HG03064 (cell line): ENCODE data around the gene PSMC3.
"Not testable (repeated sequence)": the region's sequence is repeated elsewhere in the genome, so short reads cannot be mapped to it uniquely, and the experiment has no call there.

Source experiments
- ATAC-seq: cut with Tn5 transposase; IDR thresholded peaks from one replicate; pipeline ENCODE4 v1.9.1; 2021; ENCODE audit warnings: low read depth; ENCODE audit not compliant: unreplicated experiment

Gene PSMC3

DNA sequence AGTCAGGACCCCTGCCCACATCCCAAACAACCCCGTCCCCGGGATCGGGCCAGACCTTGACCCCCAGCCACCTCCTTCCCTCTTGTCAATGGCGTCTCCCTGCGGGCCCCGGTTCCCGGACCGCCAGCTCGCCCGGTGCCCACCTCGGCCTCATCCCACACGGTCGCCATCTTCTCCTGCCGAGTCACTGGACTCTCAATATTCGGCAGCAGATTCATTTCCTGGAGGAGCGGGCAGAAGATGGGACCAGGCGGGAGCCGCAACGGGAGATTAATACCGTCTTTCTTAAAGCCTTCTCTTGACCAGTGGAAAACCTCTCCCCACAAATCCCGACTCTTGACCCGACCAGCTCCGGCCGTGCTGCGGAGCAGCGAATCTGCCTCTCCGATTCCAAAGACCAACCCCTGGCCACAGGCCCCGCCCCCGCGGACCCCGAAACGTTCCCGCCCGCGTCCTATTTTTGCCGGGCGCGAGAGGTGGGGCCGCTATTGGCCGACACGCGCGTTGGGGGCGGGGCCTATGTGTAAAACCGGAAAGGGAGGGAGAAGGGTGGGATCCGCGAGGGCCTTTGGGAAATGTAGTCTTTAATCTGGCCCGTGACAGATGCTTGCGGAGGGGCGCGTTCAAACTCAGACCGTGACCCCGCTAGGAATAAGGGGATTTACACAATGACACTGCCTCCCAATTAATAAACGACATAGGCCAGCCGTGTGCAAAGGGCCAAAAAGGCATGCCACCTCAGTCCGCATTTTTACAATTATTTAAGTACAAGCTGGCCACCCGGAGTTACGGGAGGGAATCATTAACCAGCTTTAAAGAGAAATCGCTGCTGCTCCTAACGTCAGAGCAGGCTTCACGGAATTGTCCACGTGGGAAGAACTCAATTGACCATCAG is at the start of gene PSMC3:
Gene PSMC3 (minus strand): TSS at position 378 of the 895 bp plus-strand sequence. CDS start 160 bp downstream, at position 218.
- ATAC-seq, result peak; percentile 90

DNA sequence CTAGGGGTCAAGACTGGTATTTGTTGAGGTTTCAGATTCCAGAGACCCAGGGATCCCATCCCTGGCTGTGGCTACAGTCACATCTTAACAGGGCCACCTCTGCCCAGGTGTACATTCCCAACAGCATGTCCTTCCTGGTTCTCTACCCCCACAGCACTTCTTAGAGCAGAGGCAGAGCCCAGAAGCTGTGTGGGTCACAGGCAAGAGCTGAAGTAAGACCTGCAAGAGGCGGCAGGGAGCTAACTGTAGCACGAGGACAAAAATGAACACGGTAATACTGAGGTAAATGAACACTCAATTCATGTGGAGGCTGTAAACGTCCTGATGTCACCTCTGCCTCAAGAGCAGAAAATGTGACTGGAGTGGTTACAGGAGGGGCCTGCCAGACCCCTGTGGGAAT is 44.4 kb upstream of the PSMC3 start:
- no peak for ATAC-seq

DNA sequence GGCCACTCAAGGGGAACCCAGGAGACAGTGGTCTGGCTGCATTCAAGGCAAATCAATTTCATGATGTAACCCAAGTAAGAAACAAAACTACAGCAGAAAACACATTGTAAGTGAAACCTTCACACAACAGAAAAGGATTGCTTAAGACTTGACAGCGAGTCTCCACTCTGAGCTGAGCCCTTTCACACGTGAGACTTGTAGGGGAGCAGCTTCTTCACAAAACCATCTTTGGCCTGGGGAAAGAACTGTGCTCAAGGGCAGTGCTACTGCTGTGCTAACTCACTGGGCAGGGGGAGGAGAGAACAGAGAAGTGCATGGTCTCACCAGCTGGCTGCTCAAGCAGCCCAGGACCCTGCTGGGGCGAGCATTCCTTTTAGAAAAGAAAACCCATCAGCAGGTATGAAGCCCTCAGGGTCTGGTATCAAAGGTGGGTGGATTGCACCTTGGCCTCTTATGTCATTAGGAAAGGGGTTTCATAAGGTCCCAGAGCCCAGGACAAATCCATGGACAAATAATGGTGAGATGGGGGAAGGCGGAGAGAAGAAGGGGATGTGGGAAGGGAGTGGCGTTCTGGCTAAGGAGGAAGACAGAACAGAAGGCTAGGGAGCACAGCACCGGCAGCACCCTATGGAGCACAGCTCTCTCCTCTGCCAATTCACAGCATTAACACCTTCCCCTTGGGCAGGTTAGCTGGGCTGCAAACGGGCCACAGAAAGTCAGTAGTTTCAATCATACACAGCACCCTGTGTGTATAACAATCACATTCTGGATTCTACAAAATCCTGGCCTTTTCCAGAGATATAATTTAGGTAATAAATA is 43.3 kb upstream of the PSMC3 start:
- ATAC-seq, result no peak

DNA sequence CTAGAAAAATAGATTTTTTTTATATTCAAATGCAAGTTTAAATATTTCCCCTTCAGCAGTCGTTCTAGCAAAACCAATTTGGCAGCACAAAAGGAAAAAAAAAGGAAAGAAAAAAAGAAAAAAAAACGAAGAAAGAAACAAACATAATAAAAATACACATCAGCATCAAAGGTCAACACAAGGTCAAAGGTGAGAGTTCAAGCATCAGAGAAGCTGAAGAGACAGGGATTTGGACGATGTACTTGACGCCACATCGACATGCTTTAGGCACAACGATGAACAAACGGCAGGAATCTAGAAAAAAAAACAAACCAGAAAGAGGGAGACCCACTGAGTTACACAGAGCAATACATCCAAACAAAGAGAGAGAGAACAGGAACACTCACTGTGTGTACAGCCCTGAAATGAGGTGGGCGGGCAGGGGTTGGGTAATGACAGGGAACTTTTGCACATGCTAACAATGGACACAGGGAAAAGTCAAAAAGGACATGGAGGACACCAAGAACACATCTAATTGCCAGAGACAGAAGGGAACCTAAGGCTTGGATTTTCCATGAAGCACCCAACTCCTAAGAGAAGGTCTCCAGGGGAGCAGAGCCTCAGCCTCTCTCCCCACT is 42.5 kb upstream of the PSMC3 start:
- no peak for ATAC-seq

DNA sequence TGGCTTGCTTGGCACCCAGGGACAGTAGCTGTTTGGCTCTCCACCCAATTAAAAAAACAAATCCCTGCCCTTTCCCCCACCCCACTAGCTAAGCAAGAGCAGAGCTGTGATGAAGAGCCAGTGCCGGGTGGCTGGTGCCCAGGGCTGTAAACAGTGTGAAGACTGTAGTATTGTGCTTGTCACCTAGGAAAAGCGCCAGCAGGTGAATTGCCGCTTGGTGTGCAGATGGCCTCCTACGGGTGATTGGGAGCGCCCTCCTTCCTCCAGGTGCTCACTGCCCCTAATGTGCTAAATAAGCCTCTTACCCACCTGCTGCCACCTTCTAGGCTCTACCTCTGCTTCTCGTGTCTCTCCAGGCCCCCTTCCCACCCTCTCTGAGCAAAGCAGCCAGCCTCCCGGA is 41.1 kb upstream of the PSMC3 start:
- no peak for ATAC-seq

DNA sequence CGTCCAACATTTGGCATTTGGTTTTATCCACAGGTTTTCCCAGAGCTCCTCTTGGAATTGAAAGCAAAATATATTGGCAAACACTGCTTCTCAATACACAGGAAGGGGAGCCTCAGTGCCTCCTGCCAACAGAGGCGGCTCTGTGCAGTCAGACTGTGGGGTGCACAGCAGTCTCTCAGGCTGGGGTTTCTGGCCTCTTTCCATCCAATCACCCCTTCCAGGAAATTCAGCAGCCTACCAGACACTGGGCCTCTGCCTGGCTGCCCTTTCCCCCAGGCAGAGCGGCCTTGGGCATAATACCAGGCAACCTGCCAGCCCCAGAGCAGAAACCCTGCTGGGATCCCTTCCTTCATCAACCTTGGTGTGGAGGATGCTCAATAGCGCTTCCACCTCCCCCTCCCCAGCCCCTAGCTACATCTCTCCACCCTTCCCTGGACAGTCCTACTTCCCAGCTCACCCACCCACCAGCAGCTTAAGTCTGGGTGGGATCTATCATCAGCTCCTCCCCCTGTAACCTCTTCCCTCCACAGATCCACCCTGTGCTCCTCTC is 40.5 kb upstream of the PSMC3 start:
- no peak for ATAC-seq

DNA sequence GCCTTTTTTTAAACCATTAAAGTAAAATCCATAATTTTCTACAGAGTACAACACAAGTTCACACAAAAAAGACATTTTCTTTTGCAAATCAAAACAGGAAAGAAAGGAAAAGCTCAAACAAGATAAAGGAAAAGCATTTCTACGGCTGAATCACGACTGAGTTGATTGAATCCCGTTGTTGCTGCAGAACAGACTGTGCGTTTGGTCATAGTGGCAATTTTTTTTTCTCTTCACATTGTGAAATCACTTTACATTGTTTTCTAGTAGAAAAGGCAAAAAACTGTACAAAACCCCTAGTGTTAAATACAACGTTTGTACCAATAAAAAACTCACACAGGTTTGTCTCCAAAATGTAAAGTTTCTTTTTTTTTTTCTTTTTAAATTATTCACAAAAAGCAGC is 40.0 kb upstream of the PSMC3 start:
- ATAC-seq, result no peak

DNA sequence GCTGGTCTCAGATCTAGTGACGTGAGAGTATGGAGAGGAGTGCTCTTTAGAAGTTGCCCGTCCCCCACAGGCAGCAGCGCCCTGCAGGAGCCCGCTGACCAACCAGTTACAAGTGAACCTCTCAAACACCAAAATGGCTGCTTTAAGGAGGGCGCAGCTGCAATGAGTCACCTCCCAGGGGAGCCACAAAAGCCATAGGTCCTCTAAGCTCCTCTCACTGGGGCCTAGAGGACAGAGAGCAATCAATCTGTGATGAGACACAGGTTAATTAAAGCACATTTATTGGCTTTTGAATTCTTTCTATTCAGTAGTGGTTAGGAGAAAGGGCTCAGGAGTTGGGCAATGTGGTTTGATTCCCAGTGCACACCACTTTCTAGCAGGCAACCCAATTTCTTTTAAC is 38.2 kb upstream of the PSMC3 start:
- no peak for ATAC-seq

DNA sequence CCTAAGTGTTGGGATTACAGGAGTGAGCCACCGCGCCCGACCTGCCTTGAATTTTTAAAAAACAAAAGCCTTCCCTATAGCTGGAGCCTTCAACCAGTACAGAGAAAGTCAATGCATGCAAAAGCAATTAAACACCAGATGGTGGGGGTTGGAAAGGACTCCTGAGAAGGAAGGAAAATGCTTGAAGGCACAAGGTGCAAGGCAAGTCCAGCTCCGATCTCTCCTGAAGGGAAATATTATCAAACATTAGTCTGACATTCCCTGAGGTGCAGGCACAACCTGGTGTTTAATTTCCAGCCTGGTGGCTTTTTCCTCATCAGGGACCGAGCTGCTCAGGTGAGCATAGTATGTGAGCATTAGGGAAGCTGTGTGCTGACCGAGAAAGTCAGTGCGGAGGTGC is 35.6 kb upstream of the PSMC3 start:
- no peak for ATAC-seq

DNA sequence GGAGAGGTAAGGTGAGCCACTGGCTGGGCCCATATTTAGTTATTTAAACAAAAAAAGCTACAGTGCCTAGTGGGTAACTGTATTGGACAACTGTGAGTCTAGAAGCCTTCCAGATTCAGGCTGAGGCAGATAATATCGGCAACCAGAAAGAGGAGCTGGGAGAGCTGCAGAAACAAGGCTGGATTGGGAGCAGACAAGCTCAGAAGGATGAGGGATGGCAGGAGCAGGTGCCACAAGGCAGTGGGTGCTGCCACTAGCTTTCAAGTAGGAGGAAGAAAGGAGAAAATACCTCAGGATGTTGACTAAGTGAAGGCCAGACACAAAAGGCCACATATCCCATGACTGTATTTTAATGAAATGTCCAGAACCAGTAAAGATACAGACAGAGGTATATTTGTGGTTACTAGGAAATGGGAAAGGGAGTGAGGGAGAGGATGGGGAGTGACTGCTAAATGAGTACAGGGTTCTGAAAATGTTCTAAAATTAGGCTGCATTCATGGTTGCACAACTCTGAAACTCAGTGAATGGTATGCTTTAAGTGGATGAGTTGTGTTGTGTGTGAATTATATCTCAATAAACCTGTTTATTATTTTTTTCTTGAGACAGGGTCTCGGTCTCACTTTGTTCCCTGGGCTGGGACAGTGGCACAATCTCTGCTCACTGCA is 34.5 kb upstream of the PSMC3 start:
- ATAC-seq, result no peak

DNA sequence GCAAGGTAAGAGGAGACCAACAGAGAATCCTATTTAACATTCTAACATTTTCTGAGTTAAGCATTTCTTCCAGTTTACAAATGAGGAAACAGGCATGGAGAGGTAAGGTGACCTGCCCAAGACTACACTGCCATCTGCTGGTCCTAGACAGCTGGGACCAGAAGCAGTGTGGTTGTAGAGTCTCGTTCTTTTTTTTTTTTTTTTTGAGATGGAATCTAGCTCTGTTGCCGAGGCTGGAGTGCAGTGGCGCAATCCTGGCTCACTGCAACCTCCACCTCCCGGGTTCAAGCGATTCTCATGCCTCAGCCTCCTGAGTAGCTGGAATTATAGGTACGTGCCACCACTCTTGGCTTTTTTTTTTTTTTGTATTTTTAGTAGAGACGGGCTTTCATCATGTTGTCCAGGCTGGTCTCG is 28.0 kb upstream of the PSMC3 start:
- not testable (repeated sequence) for ATAC-seq

DNA sequence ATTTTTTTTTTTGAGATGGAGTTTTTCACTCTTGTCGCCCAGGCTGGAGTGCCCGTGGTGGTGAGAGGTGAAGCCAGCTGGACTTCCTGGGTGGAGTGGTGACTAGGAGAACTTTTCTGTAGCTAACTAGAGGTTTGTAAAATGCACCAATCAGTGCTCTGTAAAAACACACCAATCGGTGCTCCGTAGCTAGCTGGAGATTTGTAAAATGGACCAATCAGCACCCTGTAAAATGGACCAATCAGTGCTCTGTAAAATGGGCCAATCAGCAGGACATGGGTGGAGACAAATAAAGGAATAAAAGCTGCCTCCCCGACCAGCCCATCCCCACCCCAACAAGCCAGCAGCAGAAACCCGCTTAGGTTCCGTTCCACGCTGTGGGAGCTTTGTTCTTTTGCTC is 27.1 kb upstream of the PSMC3 start:
- no peak for ATAC-seq

DNA sequence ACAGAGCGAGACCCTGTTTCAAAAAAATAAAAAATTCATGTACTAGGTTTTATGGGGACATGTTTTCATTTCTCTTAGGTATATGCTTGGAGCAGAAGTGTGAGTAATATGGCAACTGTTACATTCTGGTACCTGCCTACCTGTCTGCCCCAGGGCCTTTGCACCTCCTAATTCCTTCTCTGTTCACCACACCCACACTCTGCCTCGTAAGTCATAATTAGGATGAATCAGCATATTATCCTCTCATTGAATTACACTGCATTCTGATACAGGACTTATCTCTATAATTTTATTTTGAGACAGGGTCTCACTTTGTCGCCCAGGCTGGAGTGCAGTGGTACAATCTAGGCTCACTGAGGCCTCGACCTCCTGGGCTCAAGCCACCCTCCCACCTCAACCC is 25.8 kb upstream of the PSMC3 start:
- no peak for ATAC-seq

DNA sequence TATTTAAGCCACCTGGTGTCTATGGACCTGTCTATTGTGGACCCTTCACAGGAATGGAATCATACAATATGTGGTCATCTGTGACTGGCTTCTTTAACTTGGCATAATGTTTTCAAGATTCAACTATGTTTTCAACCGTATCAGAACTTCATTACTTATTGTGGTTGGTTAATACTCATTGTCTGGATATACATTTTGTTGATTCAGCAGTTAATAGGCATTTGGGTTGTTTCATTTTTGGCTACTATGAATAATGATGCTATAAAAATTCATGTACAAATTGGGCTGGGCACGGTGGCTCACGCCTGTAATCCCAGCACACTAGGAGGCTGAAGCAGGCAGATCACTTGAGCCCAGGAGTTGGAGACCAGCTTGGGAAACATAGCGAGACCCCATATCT is 25.2 kb upstream of the PSMC3 start:
- no peak for ATAC-seq

DNA sequence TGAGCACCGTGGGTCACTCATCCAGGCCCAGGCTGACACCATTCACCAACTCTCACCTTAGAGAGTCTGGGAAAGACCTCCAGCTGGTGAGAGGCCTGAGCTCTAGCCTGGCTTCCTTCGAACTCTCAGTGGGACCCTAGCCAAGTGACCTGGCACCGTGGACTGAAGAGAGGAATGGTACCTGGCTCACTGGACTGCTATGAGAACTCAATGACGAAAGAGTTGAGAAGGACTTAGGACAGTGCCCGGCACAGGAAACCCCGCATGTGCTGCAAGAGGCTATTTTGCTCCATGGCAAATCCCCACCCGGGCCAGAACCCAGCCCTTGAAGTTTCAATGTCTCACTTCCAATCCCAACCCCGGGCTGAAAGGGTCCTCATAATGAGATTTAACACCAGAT is 23.3 kb upstream of the PSMC3 start:
- no peak for ATAC-seq

DNA sequence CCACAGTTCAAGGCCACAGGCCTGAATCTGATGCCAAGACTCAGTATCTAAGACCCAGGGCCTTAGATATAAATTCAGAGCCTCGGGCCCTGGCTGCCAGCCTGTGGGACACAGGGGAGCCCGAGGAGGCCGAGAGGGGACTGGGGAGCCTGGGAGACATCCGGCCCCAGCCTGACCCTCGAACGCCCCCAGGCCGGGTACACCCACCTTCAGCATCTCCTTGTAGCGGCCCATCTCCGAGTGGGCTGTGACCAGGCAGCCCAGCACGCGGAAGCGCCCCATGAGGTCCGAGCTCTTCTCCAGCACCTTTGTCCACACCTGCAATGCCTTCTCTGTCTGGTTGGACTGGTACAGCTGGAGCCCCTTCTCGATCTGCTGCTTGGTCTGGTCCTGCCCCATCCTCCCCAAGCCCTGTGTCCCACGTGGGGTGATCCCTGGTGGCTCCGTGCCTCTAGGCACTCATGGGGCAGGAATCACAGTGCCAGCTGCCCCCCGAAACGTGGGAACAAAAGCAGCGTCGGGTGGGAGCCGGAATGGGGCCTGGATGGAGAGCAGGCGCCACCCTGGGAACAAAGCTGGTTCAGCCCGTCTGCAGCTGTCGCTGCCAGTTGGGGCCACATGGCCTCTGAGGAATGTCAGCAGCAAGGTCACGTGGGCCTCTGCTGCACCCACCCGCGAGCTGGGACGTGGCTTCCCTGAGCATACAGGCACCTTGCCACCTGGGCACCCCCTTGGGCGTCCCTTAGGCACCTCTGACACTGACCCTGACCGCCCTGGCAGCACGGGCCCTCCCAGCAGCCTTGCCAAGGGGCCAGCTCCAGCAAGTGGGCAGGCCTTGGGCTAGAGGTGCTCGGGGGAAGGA is 22.6 kb upstream of the PSMC3 start, which contains the start of gene RAPSN:
Gene RAPSN (minus strand): TSS at position 571 of the 862 bp plus-strand sequence. CDS start 172 bp downstream, at position 399.
- no peak for ATAC-seq

DNA sequence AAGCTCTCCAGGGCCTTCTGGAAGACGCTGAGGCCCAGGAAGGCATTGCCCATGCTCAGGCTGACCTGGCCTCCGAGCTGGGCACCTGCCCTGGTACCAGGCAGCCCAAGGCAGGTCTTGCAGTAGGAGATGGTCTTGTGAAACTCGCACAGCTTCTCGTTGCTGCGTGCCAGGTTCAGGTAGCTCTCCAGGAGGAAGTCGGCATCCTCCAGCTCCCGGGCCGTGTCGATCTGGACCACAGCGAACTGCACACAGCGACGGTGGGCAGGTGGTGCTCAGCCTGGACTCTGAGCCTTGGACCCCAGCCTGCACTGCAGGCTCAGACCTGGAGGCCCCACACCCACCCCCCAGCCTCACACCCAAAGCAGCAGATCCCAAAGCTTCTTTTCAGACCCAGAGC is 21.7 kb upstream of the PSMC3 start:
- no peak for ATAC-seq

DNA sequence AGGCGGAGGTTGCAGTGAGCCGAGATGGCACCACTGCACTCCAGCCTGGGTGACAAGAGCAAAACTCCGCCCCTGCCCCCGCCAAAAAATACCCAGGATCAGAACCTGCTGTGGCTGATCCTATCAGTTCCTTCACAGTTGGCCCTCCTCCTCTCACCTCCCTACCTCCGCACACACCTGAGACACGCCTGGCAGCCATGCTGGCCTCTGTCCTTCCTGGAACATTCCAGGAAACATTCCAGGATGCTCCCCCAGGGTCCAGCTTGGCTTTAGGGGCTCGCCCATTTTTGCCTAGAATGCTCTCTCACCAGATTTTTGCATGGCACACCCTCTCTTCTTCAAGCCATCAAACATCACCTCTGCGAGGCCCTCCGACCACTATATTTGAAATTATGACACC is 20.6 kb upstream of the PSMC3 start:
- no peak for ATAC-seq

DNA sequence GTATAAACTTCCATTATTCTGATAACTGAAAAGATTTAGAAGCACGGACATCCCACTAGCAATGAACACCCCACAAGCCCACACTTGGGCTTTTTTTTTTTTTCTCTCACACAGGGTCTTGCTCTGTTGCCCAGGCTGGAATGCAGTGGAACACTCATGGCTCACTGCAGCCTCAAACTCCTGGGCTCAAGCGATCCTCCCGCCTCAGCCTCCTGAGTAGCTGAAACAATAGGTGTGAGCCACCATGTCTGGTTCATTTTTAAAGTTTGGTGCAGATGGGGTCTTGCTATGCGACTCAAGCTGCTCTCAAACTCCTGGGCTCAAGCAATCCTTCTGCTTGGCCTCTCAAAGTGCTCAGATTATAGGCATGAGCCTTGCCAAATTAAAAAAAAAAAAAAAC is 19.6 kb upstream of the PSMC3 start:
- ATAC-seq, result no peak
